Panc1 (cell line): ENCODE data around the gene GSTM1. TPM values are rescaled to one million over a fixed set of nuclear protein-coding genes. Genes with fewer than 3 reads are reported as not detected.

Experiments
- ATAC-seq: fragments of 200-7000 bp; cut with Tn5 transposase; 2 replicates; pipeline ENCODE4 v1.9.1; 2020; ENCODE audit warnings: mild to moderate bottlenecking, moderate library complexity
- BruUV-seq: library from RNA; stranded (reverse); fragments of 400-500 nt; replicated peaks from 2 replicates; lab custom pipeline; 2021; lab: Mats Ljungman, UMichigan
- CTCF ChIA-PET: fragments of 300-600 bp; sonication (Branson Sonifier 250); formaldehyde crosslinking; loops from one replicate; lab custom pipeline; 2022; ENCODE audit warnings: antibody characterized with exemption; lab: Charles Lee
- POLR2A ChIA-PET: fragments of 300-600 bp; sonication (Branson Sonifier 250); formaldehyde crosslinking; loops from one replicate; lab custom pipeline; 2022; ENCODE audit warnings: antibody characterized with exemption; lab: Charles Lee
- DNase-seq: peaks from one replicate; pipeline ENCODE4 v3.0.0-alpha.2; 2010; ENCODE audit warnings: low read depth, low spot score
- H3K27ac ChIP-seq: 2 replicates; pipeline ENCODE4 v1.5.1; 2011; ENCODE audit warnings: mild to moderate bottlenecking, low read length, inconsistent platforms
- H3K27me3 ChIP-seq: fragments of 200-500 bp; sonication (Bioruptor generic); 2 replicates; pipeline ENCODE4 v1.6.0; 2014; ENCODE audit warnings: low read length, inconsistent platforms; ENCODE audit not compliant: control insufficient read depth, insufficient read depth
- H3K36me3 ChIP-seq: fragments of 200-500 bp; sonication (Bioruptor generic); 2 replicates; pipeline ENCODE4 v1.5.1; 2014; ENCODE audit warnings: inconsistent platforms, mild to moderate bottlenecking, low read length, moderate library complexity; ENCODE audit not compliant: control insufficient read depth, insufficient read depth
- H3K4me1 ChIP-seq: 2 replicates; pipeline ENCODE4 v1.5.1; 2011; ENCODE audit warnings: inconsistent platforms, mild to moderate bottlenecking, low read length, moderate library complexity; ENCODE audit not compliant: control insufficient read depth, insufficient read depth
- H3K4me3 ChIP-seq, 2 experiments: 2 replicates each; pipeline ENCODE4 v1.5.1; 2011 to 2012; ENCODE audit warnings: low read depth in 2 of 2, low read length in 2 of 2, mild to moderate bottlenecking in 2 of 2, inconsistent platforms in 1 of 2, moderate library complexity in 1 of 2
- H3K9me3 ChIP-seq: fragments of 200-500 bp; sonication (Bioruptor generic); 2 replicates; pipeline ENCODE4 v1.5.1; 2014; ENCODE audit warnings: low read depth, mild to moderate bottlenecking, inconsistent platforms, low read length, moderate library complexity; ENCODE audit not compliant: control insufficient read depth, insufficient read depth
- CTCF ChIP-seq: fragments of 450-650 bp; IDR thresholded peaks from 2 replicates; pipeline ENCODE4 v1.5.1; 2017; ENCODE audit warnings: mild to moderate bottlenecking
- POLR2AphosphoS5 ChIP-seq: IDR thresholded peaks from 2 replicates; pipeline ENCODE4 v1.6.1; 2012; ENCODE audit warnings: mild to moderate bottlenecking, low read depth, low read length, moderate library complexity
- SIN3A ChIP-seq: IDR thresholded peaks from 2 replicates; pipeline ENCODE4 v1.6.1; 2012; ENCODE audit warnings: low read depth, mild to moderate bottlenecking, low read length, moderate library complexity, borderline replicate concordance; ENCODE audit not compliant: insufficient read depth
- TCF7L2 ChIP-seq: IDR thresholded peaks from 2 replicates; pipeline ENCODE4 v1.6.1; 2011; ENCODE audit warnings: mild to moderate bottlenecking, low read depth, low read length, inconsistent platforms
- in situ Hi-C: cut with HindIII; loops from 2 replicates; pipeline ENCODE4 v1.10.0; 2016; ENCODE audit warnings: low sequenced_read_pairs, low pct_unique_long_range_greater_than_20kb
- intact Hi-C: fragments of 100-400 bp; cut with micrococcal nuclease; formaldehyde crosslinking; loops from one replicate; pipeline ENCODE4 v1.10.0; 2022; ENCODE audit not compliant: unreplicated experiment
- total RNA-seq: library from RNA; stranded (reverse); gene quantifications from one replicate; pipeline ENCODE4 v1.2.1, GENCODE V29; 2021; ENCODE audit not compliant: unreplicated experiment
- TF ChIP-seq, protein P1 (sequence below), 2 experiments: IDR thresholded peaks; 2 replicates each; pipeline ENCODE4 v1.6.1; 2011 to 2012; ENCODE audit warnings: low read depth in 2 of 2, control low read depth in 1 of 2, low read length in 1 of 2, mild to moderate bottlenecking in 1 of 2, moderate library complexity in 1 of 2; ENCODE audit not compliant: insufficient read depth in 1 of 2

The GSTM1 gene
- total RNA-seq, 1 experiment from 2014 or later = not detected

GRCh38 chr1:109661391-109661790, 26.2 kb upstream of the GSTM1 start:
- in situ Hi-C loops (no loop called here), intact Hi-C loops (no loop called here)
- POLR2A ChIA-PET = no interaction called here
- TF ChIP-seq CTCF (no peak), TCF7L2 (no peak), SIN3A (no peak), POLR2AphosphoS5 (no peak)
- TF ChIP-seq, protein P1, sequence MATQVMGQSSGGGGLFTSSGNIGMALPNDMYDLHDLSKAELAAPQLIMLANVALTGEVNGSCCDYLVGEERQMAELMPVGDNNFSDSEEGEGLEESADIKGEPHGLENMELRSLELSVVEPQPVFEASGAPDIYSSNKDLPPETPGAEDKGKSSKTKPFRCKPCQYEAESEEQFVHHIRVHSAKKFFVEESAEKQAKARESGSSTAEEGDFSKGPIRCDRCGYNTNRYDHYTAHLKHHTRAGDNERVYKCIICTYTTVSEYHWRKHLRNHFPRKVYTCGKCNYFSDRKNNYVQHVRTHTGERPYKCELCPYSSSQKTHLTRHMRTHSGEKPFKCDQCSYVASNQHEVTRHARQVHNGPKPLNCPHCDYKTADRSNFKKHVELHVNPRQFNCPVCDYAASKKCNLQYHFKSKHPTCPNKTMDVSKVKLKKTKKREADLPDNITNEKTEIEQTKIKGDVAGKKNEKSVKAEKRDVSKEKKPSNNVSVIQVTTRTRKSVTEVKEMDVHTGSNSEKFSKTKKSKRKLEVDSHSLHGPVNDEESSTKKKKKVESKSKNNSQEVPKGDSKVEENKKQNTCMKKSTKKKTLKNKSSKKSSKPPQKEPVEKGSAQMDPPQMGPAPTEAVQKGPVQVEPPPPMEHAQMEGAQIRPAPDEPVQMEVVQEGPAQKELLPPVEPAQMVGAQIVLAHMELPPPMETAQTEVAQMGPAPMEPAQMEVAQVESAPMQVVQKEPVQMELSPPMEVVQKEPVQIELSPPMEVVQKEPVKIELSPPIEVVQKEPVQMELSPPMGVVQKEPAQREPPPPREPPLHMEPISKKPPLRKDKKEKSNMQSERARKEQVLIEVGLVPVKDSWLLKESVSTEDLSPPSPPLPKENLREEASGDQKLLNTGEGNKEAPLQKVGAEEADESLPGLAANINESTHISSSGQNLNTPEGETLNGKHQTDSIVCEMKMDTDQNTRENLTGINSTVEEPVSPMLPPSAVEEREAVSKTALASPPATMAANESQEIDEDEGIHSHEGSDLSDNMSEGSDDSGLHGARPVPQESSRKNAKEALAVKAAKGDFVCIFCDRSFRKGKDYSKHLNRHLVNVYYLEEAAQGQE (IDR thresholded peaks at IDR 0.05; ENCODE audit: insufficient read depth in 1 of 2, low read depth in 2 of 2, low read length in 1 of 2) = no peak
- H3K36me3 ChIP-seq = no peaks in the 10 kb centered on the region; the same call in 1 of the 2 replicates
- no peak for DNase-seq
- H3K27ac ChIP-seq = no peak overlapping the region
- no peaks in the 10 kb centered on the region for H3K27me3 ChIP-seq
- BruUV-seq = no TSS peak
- no peak for ATAC-seq
- no peak overlapping the region for H3K4me3 ChIP-seq
- no peaks in the 10 kb centered on the region for H3K9me3 ChIP-seq
- H3K4me1 ChIP-seq = no peaks in the 10 kb centered on the region
- CTCF ChIA-PET = no interaction called here

DNA sequence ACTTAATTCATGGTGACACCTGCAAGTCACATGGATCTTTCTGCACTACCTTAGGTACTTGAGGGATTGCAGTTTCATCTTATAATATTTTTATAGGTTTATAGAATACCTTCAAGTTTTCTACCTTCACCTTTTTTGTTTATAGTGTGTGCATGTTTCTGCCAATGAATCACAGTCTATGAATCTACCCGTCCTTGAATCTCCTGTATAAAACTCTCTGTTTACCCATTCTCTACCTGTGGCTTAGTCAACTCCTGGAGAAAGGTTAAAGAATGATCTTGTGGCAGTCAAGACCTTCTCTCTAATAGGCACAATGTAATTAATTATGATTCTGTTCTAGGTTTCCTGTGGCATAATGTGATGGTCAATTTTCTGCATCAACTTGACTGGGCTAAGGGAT, 22.9 kb upstream of the GSTM1 start:
- in situ Hi-C loops = no loop called here
- no peak for ATAC-seq
- no peak for TF ChIP-seq POLR2AphosphoS5
- no peak for TF ChIP-seq TCF7L2
- TF ChIP-seq SIN3A = no peak
- TF ChIP-seq, protein P1 (IDR thresholded peaks at IDR 0.05; ENCODE audit: insufficient read depth in 1 of 2, low read depth in 2 of 2, low read length in 1 of 2) = no peak
- no peak for TF ChIP-seq CTCF
- Histone ChIP-seq H3K27ac (no peak overlapping the region), H3K36me3 (no peaks in the 10 kb centered on the region; the same call in 1 of the 2 replicates), H3K4me3 (no peak overlapping the region), H3K4me1 (no peaks in the 10 kb centered on the region), H3K9me3 (no peaks in the 10 kb centered on the region), H3K27me3 (no peaks in the 10 kb centered on the region)
- intact Hi-C loops = no loop called here
- ChIA-PET CTCF (no interaction called here), POLR2A (no interaction called here)
- no peak for DNase-seq
- no TSS peak for BruUV-seq
